Epithelial cell of prostate (primary cell): ENCODE measurements around the gene OR51A7.
"Not testable (repeated sequence)": the region's sequence is repeated elsewhere in the genome, so short reads cannot be mapped to it uniquely, and the experiment has no call there.

Experiments used
- DNase-seq: peaks from one replicate; pipeline ENCODE4 v3.0.0-alpha.2; 2011; ENCODE audit warnings: low read depth, low spot score
- H3K27ac ChIP-seq: fragments of 450-650 bp; 2 replicates; pipeline ENCODE4 v1.5.1; 2017; ENCODE audit warnings: mild to moderate bottlenecking

Gene OR51A7, protein sequence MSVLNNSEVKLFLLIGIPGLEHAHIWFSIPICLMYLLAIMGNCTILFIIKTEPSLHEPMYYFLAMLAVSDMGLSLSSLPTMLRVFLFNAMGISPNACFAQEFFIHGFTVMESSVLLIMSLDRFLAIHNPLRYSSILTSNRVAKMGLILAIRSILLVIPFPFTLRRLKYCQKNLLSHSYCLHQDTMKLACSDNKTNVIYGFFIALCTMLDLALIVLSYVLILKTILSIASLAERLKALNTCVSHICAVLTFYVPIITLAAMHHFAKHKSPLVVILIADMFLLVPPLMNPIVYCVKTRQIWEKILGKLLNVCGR

DNA sequence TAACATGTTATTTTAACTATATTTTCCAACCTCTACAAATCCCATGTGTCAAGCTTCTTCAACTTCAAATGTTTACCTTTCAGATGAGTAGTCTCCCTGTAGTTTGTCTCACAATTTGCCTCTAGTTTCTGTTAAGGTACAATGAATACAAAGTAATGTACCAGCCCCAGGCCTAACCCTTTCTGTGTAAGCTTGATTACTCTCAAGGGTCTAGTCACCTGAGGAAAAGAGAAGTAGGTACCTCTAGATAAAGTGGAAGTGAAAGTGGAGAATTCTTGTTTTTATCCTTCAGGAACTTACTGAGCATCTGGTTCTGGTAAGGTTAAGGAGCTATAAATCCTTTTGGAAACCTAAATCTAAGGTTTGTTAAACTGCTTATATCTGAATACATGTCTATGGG, at the start of gene OR51A7:
TSS of gene OR51A7 (plus strand) at position 300 of the 400 bp plus-strand sequence. CDS start 3,587 bp downstream, outside the sequence.
- no peak for DNase-seq
- H3K27ac ChIP-seq = no peak within 1 kb of the TSS

- not testable (repeated sequence) for H3K27ac ChIP-seq, DNase-seq
Measured at GRCh38 chr11:4854286-4854685, 49.3 kb upstream of the OR51A7 start.

DNA sequence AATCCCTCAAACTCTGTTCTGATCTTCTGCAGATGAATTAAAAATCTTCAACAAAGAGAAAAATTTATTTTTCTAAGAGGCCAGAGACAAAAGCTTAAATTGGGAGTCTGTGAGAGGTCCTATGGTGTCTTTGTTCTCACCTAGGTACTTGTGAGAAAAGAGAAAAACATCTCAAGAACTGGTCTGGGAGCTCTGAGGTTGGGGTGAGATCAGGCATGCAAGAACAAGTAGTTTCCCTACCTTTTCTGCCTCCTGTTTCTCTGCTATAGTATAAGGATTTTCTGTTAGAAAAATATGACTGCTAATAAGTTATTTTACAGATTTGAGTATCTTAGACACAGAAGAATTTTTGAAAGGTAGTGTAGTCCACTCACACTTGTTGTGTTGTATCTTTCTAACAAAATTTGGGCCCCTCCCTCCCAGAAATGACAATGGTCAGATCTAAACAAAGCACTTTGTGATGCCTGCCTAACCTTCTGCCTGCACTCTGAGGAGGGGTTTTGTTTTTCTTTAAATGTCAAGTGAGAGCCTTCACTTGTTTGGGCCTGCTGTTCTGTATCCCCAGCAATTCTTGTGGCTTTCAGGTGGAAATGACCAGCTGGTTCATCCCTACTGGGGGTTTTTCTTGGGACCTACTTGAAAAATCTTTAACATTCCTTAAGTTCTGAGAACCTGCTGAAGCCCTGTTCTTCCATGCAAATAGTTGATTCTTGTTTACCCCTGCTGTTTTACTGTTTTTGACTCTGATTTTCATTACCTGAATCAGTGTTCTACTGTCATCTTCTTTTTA, 40.9 kb upstream of the OR51A7 start:
- H3K27ac ChIP-seq = no peak overlapping the region
- DNase-seq = no peak

DNA sequence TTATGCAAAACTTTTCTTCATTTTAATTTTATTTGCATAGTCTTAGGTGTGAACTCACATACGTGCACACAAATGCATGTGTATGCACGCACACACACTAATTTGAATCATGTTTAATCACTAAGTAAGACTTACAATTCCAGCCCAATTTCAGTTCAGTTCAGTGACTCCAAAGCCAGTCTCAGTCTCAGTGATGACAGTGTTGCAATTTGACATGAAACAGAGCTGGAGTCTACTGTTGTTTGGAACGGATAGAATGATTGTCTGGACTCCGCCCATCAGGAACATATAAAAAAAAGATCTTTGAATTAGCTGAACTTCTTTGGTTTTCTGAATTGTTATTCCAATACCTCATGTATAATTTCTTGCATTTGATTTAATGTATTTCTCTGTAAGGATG, 39.7 kb upstream of the OR51A7 start:
- no peak overlapping the region for H3K27ac ChIP-seq
- DNase-seq = no peak

DNA sequence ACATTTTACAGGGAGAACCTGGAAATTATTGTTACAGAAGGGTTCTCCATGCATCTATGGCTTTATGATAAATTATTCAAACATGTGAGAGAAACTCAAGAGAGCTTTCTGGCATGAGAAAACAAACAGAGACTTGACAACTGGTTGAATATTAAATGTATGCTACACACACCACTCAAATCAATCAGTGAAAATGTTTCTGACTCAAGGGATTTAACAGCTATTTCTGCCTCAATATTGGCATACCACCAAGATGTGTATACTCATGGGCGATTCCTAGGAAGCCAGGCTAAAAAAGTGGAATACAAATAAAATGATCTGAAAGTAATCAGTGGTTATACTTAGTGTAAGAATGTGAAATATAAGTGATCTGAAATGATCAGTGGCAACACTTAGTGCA, 37.7 kb upstream of the OR51A7 start:
- no peak for DNase-seq
- no peak overlapping the region for H3K27ac ChIP-seq

DNA sequence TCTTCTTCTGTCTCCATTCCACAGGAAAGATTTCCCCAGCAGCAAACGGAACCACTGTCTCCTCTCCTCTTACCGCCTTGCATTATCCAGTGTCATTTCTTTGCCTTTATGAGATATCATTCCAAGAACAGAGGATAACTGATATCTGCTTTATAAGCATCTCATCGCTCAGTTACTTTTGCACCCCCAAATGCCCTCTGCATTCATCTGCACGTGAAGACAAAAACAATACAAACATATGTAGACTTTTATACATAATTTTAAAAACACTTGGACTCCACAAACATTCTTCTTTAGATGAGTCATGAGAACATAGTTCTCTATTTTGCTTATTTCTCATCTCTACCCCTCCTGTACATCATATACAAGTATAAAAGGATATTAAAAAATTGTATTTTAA, 22.4 kb upstream of the OR51A7 start:
- H3K27ac ChIP-seq = no peak overlapping the region
- no peak for DNase-seq

DNA sequence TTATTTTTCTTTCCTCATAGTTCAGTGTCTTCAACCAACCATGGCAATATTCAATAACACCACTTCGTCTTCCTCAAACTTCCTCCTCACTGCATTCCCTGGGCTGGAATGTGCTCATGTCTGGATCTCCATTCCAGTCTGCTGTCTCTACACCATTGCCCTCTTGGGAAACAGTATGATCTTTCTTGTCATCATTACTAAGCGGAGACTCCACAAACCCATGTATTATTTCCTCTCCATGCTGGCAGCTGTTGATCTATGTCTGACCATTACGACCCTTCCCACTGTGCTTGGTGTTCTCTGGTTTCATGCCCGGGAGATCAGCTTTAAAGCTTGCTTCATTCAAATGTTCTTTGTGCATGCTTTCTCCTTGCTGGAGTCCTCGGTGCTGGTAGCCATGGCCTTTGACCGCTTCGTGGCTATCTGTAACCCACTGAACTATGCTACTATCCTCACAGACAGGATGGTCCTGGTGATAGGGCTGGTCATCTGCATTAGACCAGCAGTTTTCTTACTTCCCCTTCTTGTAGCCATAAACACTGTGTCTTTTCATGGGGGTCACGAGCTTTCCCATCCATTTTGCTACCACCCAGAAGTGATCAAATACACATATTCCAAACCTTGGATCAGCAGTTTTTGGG, 21.6 kb upstream of the OR51A7 start, which contains the start of gene OR51T1:
TSS of gene OR51T1 (plus strand) at position 41 of the 641 bp plus-strand sequence. CDS start at position 41, 0 bp downstream.
- H3K27ac ChIP-seq = no peak within 1 kb of the TSS
- DNase-seq = no peak

GRCh38 chr11:4882543-4882942, 21.0 kb upstream of the OR51A7 start:
- no peak for DNase-seq
- H3K27ac ChIP-seq = no peak overlapping the region

DNA sequence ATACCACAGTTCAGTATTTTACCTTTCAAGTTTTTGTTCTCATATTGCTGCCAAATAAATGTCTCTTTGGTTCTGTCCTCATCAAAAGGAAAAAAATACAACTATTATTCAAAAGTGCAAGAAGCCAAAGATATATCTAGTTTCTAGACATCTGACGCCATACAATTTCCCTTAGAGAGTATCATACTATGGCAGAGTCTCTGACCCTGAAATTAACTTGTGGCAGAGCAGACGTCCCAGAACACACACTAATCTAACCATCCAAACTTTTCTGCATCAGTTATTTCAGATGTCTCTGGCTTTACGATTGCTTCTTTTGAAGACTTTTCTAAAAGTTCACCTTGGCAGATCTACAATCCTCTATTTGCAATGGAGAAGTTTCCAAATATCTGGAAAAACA, 19.2 kb upstream of the OR51A7 start:
- no peak overlapping the region for H3K27ac ChIP-seq
- DNase-seq = no peak

DNA sequence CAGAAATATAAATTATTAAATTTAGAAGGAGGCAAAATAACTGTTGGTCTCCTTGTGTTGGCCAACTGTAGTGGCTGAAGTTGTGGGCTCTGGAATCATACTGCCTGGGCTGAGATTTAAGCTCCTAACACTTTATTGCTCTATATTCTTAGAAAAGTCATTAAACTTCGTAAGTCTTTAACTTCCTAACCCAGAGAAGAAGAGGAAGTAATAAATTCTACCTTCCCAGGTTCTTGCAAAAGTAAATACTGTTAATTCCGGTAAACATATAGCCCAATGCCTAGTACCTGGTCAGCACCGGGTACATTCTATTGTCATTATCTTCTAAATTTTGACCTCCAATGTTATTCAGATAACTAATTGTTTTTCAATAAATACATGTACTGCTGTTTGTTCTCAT, 17.4 kb upstream of the OR51A7 start:
- no peak for DNase-seq
- no peak overlapping the region for H3K27ac ChIP-seq

- H3K27ac ChIP-seq = no peak overlapping the region
- DNase-seq = no peak
Measured at GRCh38 chr11:4887591-4887990, 16.0 kb upstream of the OR51A7 start.

DNA sequence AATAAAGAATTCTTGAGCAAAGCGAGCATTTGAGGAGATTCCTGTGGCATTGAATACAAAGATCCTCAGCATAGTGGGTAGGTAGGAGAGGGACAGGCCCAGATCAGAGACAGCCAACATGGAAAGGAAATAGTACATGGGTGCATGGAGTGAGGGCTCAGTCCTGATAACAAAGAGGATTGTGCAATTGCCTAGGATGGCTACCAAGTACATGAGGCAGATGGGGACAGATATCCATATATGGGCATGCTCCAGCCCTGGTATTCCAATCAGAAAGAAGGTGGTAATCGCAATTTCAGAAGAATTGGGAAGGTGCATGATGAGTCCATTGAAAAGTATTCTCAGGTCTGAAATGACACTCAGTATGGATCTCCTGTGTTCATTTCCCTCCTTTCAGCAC, 13.3 kb upstream of the OR51A7 start:
- H3K27ac ChIP-seq = no peak overlapping the region
- no peak for DNase-seq

DNA sequence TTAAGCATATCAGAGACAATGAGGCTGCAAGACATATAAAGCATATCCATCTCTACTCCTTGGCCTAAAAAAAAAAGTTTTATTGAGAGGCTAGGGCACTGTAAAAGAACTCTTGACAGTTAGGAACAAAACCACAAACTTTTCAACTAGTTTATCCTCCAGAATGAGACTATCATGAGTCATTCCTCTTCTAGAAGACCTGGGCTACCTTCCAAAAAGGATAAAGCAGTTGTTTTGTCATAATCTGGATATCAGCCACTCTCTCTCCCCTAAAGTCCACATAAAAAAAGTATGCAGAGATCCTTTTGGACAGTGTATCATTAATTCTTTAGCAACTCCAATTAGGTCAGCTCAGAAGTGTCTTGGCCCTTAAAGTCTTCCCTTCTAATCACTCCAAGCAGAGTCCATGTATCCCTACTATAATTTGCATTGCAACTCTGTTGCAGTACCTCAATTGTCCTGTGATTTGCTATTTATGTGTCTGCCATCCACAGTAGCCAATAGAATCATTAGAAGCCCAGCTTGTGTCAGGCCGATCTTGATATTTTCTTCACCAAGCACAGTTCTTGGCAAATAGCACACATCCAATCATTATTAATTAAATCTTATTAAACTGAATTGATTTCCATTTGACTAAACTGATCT, 11.5 kb upstream of the OR51A7 start:
- DNase-seq = peak; percentile 49
- H3K27ac ChIP-seq = no peak overlapping the region

- no peak for DNase-seq
- no peak overlapping the region for H3K27ac ChIP-seq
Measured at GRCh38 chr11:4916581-4916980, 13.0 kb downstream of the OR51A7 start.

- H3K27ac ChIP-seq = no peak within 1 kb of the TSS
- no peak for DNase-seq
Measured at GRCh38 chr11:4919250-4919649, 15.7 kb downstream of the OR51A7 start, which contains the start of gene OR51G2. TSS of gene OR51G2 (minus strand) at chr11:4919350. CDS start at chr11:4915663, 3,687 bp downstream.

DNA sequence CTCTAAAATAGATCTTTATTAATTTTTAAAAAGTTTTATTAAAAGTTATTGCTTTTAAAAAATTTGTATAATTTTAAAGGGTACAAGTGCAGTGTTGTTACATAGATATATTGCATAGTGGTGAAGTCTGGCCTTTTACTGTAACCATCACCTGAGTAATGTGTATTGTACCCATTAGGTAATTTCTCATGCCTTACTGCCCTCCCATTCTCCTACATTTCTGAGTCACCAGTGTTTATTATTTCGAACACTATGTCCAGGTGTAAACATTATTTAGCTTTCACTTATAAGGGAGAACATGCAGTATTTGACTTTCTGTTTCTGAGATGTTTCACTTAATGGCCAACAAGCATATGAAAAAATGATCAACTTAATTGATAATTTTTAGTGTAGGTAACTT, 18.2 kb downstream of the OR51A7 start:
- no peak for DNase-seq
- no peak overlapping the region for H3K27ac ChIP-seq

DNA sequence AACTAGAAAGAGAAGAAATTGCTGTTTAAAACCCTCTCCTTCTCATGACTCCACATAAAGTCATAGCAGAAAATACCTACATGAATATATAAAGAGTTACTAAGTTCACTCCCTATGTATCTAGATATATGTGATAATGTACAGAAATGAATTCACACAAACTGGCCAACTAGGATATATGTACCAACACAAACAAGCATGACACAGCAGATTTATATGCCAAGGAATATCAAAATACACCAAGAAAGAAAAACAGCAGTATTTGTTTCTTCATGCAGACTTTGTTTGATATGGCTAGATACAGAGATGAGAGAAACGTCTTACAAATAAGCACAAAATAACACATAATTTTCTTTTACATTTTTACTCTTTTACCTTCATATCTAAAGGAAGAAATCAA, 18.7 kb downstream of the OR51A7 start:
- H3K27ac ChIP-seq = no peak overlapping the region
- no peak for DNase-seq

DNA sequence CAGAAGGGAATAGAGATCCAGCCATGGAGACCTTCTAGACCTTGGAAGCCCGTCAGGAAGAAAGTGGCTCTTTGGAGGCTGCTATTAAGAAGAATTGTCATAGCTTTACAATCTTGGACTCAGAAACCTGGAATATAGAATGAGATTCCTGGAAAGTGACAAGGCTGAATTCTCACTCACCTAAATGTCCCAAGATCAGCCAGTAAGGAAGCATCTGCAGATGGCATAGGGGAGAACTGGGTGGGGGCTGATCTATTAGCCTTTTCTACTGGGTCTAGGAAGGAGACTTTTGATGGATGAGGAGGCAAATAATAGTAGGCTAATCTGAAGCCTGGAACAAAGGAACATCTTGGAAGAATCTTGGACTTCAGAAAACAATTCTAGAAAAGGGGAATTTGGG, 20.7 kb downstream of the OR51A7 start, which contains the start of gene OR51G1:
TSS of gene OR51G1 (minus strand) at position 101 of the 400 bp plus-strand sequence. CDS start at position 101, 0 bp downstream.
- H3K27ac ChIP-seq = no peak within 1 kb of the TSS
- DNase-seq = no peak

- no peak overlapping the region for H3K27ac ChIP-seq
- no peak for DNase-seq
Measured at GRCh38 chr11:4926608-4927007, 23.0 kb downstream of the OR51A7 start.

- DNase-seq = no peak
- H3K27ac ChIP-seq = no peak overlapping the region
Measured at GRCh38 chr11:4932751-4933150, 29.2 kb downstream of the OR51A7 start.
